IPS-20b (cell line): Measurements from ENCODE around the gene SYNE1.

ENCODE experiments used
- H3K27ac ChIP-seq: one replicate; pipeline ENCODE4 v1.5.1; 2013; ENCODE audit warnings: low read length
- H3K27me3 ChIP-seq: 2 replicates; pipeline ENCODE4 v1.6.1; 2013; ENCODE audit warnings: mild to moderate bottlenecking, low read length, inconsistent platforms; ENCODE audit not compliant: insufficient read depth
- H3K36me3 ChIP-seq: 2 replicates; pipeline ENCODE4 v1.6.1; 2013; ENCODE audit warnings: low read depth, mild to moderate bottlenecking, inconsistent platforms, low read length, moderate library complexity; ENCODE audit not compliant: insufficient read depth
- H3K4me1 ChIP-seq: 2 replicates; pipeline ENCODE4 v1.6.1; 2013; ENCODE audit warnings: mild to moderate bottlenecking, control low read depth, inconsistent platforms, low read length, moderate library complexity; ENCODE audit not compliant: insufficient read depth
- H3K4me3 ChIP-seq: 2 replicates; pipeline ENCODE4 v1.5.1; 2013; ENCODE audit warnings: mild to moderate bottlenecking, low read length, inconsistent platforms
- H3K9ac ChIP-seq: 2 replicates; pipeline ENCODE4 v1.6.1; 2013; ENCODE audit warnings: low read depth, mild to moderate bottlenecking, inconsistent platforms, low read length, moderate library complexity
- H3K9me3 ChIP-seq: 2 replicates; pipeline ENCODE4 v1.6.1; 2013; ENCODE audit warnings: mild to moderate bottlenecking, low read depth, low read length, inconsistent platforms; ENCODE audit not compliant: insufficient read depth

The SYNE1 gene

GRCh38 chr6:152380351-152380767 lies 256.8 kb downstream of the SYNE1 start:
- no peaks in the 10 kb centered on the region for H3K4me1 ChIP-seq
- no peak overlapping the region for H3K9ac ChIP-seq
- H3K9me3 ChIP-seq, result no peaks in the 10 kb centered on the region
- H3K27me3 ChIP-seq, result no peaks in the 10 kb centered on the region
- no peaks in the 10 kb centered on the region for H3K36me3 ChIP-seq
- H3K4me3 ChIP-seq, result no peak overlapping the region
- H3K27ac ChIP-seq, result no peak overlapping the region

- Histone ChIP-seq H3K27ac (no peak overlapping the region), H3K36me3 (no peaks in the 10 kb centered on the region), H3K4me1 (no peaks in the 10 kb centered on the region), H3K27me3 (no peaks in the 10 kb centered on the region), H3K9me3 (no peaks in the 10 kb centered on the region), H3K4me3 (no peak overlapping the region), H3K9ac (no peak overlapping the region)
Measured at GRCh38 chr6:152379423-152379822, 257.7 kb downstream of the SYNE1 start.

- Histone ChIP-seq H3K9ac (no peak overlapping the region), H3K9me3 (no peaks in the 10 kb centered on the region), H3K4me1 (no peaks in the 10 kb centered on the region), H3K27ac (no peak overlapping the region), H3K4me3 (no peak overlapping the region), H3K27me3 (no peaks in the 10 kb centered on the region), H3K36me3 (no peaks in the 10 kb centered on the region)
Measured at GRCh38 chr6:152378169-152378568, 259.0 kb downstream of the SYNE1 start.

- H3K9me3 ChIP-seq, result no peaks in the 10 kb centered on the region
- H3K4me3 ChIP-seq, result no peak overlapping the region
- H3K27me3 ChIP-seq, result no peaks in the 10 kb centered on the region
- no peak overlapping the region for H3K9ac ChIP-seq
- H3K36me3 ChIP-seq, result no peaks in the 10 kb centered on the region
- H3K27ac ChIP-seq, result no peak overlapping the region
- H3K4me1 ChIP-seq, result no peaks in the 10 kb centered on the region
Measured at GRCh38 chr6:152375197-152375596, 262.0 kb downstream of the SYNE1 start.

GRCh38 chr6:152372945-152373344 lies 264.2 kb downstream of the SYNE1 start:
- Histone ChIP-seq H3K27ac (no peak overlapping the region), H3K9ac (no peak overlapping the region), H3K9me3 (no peaks in the 10 kb centered on the region), H3K27me3 (no peaks in the 10 kb centered on the region), H3K4me1 (no peaks in the 10 kb centered on the region), H3K36me3 (no peaks in the 10 kb centered on the region), H3K4me3 (no peak overlapping the region)

- no peak overlapping the region for H3K9ac ChIP-seq
- no peaks in the 10 kb centered on the region for H3K9me3 ChIP-seq
- H3K4me3 ChIP-seq, result no peak overlapping the region
- no peaks in the 10 kb centered on the region for H3K36me3 ChIP-seq
- H3K4me1 ChIP-seq, result no peaks in the 10 kb centered on the region
- no peak overlapping the region for H3K27ac ChIP-seq
- no peaks in the 10 kb centered on the region for H3K27me3 ChIP-seq
Measured at GRCh38 chr6:152371775-152372174, 265.4 kb downstream of the SYNE1 start.

- H3K27ac ChIP-seq, result no peak overlapping the region
- H3K27me3 ChIP-seq, result no peaks in the 10 kb centered on the region
- H3K36me3 ChIP-seq, result no peaks in the 10 kb centered on the region
- H3K4me3 ChIP-seq, result no peak overlapping the region
- H3K9ac ChIP-seq, result no peak overlapping the region
- no peaks in the 10 kb centered on the region for H3K9me3 ChIP-seq
- H3K4me1 ChIP-seq, result no peaks in the 10 kb centered on the region
Measured at GRCh38 chr6:152368751-152369624, 268.2 kb downstream of the SYNE1 start.

GRCh38 chr6:152364866-152365265 lies 272.3 kb downstream of the SYNE1 start:
- Histone ChIP-seq H3K36me3 (no peaks in the 10 kb centered on the region), H3K27me3 (no peaks in the 10 kb centered on the region), H3K27ac (no peak overlapping the region)

GRCh38 chr6:152360034-152360433 lies 277.1 kb downstream of the SYNE1 start:
- no peak overlapping the region; the same call in 1 of the 2 replicates for H3K9ac ChIP-seq
- no peak overlapping the region for H3K4me3 ChIP-seq
- no peaks in the 10 kb centered on the region for H3K36me3 ChIP-seq
- H3K27me3 ChIP-seq, result no peaks in the 10 kb centered on the region
- H3K9me3 ChIP-seq, result no peaks in the 10 kb centered on the region
- no peak overlapping the region for H3K27ac ChIP-seq
- no peaks in the 10 kb centered on the region for H3K4me1 ChIP-seq

More at GRCh38 chr6:152364866-152365265, 272.3 kb downstream of the SYNE1 start:
- no peaks in the 10 kb centered on the region for H3K9me3 ChIP-seq
- H3K4me3 ChIP-seq, result no peak overlapping the region
- H3K9ac ChIP-seq, result no peak overlapping the region
- H3K4me1 ChIP-seq, result no peaks in the 10 kb centered on the region

- Histone ChIP-seq H3K27me3 (no peaks in the 10 kb centered on the region), H3K9me3 (no peaks in the 10 kb centered on the region), H3K4me1 (no peaks in the 10 kb centered on the region), H3K9ac (no peak overlapping the region), H3K27ac (no peak overlapping the region), H3K4me3 (no peak overlapping the region), H3K36me3 (no peaks in the 10 kb centered on the region)
Measured at GRCh38 chr6:152356662-152357061, 280.5 kb downstream of the SYNE1 start.

GRCh38 chr6:152356016-152356415 lies 281.1 kb downstream of the SYNE1 start:
- Histone ChIP-seq H3K4me1 (no peaks in the 10 kb centered on the region), H3K36me3 (no peaks in the 10 kb centered on the region), H3K27me3 (no peaks in the 10 kb centered on the region), H3K27ac (no peak overlapping the region), H3K9ac (no peak overlapping the region), H3K4me3 (no peak overlapping the region), H3K9me3 (no peaks in the 10 kb centered on the region)

- Histone ChIP-seq H3K27ac (no peak overlapping the region), H3K9me3 (no peaks in the 10 kb centered on the region), H3K4me3 (no peak overlapping the region), H3K36me3 (no peaks in the 10 kb centered on the region), H3K9ac (no peak overlapping the region), H3K27me3 (no peaks in the 10 kb centered on the region), H3K4me1 (no peaks in the 10 kb centered on the region)
Measured at GRCh38 chr6:152355166-152355565, 282.0 kb downstream of the SYNE1 start.
